ENCODE measurements around the gene U2SURP. TPM values are rescaled to one million over a fixed set of nuclear protein-coding genes. Genes with fewer than 3 reads are reported as not detected.

U2SURP gene
- total and polyA plus RNA-seq, 10 of the 15 experiments (the other 5 are each of a cell fraction or from before 2014, with no cell fraction given): 76.3 to 277 (median 150) TPM

DNA sequence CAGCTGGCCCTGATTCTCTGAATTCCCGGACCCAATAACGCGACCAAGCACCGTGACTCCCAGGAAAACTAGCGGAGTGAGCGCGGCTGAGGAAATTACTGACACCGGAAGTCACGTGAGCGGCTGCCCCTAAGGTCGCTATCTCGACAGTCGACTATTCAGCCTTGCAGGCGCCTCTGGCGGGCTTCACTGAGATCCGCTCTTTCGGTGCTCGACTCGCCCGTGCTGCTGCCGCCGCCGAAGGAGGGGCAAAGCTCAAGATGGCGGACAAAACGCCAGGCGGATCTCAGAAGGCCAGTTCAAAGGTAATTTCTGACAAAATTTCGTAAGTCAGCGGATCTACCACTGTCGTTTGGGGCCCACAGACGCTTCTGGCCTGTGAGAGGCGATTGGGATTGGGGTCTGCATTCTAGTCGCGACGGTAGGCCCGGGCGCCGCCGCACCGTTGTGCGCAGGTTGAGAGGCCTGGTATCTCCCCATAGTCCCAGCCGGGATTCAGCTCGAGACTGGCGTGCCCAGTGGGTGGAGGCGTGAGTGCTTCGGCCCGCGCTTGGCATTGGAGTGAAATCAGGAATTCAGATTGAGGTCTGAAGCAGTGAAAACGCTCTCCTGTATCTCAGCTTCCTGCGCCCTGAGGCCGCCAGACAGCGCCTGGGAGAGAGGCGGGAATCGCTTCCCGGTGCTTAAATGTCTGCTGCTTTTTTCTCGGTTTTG lies at the start of gene U2SURP (continued):
- TF ChIP-seq PBX3 (IDR thresholded peaks at IDR 0.05; ENCODE audit: insufficient replicate concordance, low read depth, low read length) (no peak), ZNF687 (IDR thresholded peaks at IDR 0.05) (peak; percentile 35)

DNA sequence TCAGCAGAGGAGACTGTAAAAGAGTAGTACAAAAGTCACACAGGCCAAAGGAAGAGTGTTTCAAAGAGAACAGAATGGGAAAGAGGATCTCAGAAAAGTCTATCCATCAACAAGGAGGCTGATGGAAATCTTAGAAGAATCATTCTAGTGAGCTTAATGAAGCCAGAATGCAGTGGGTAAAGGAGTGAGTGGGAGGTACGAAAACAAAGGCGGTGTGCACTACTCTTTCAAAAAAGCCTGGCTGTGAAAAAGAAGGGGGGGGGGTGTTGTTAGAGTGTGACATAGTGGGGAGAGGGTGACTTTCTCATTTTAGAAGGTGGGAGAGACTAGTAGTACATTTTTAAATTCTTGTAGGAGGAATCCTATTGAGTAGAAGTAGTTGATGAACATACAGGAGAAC lies 49.6 kb upstream of the U2SURP start:
- in situ Hi-C loops (cut with MboI): no loop called here
- SMC1A ChIA-PET (ENCODE audit: uncharacterized antibody, unreplicated experiment): interaction anchor here (1.2 kb wide), 1 partner anchor 110 kb away, joined by 3 read pairs; no protein-coding TSS in a partner anchor
- no peak for TF ChIP-seq CBX3 (IDR thresholded peaks at IDR 0.05; ENCODE audit: borderline replicate concordance, low read depth)
- TF ChIP-seq BACH1 (IDR thresholded peaks at IDR 0.05; ENCODE audit: borderline replicate concordance): no peak
- TF ChIP-seq SREBF2 (IDR thresholded peaks at IDR 0.05; ENCODE audit: low read length): no peak
- TF ChIP-seq ZNF384 (IDR thresholded peaks at IDR 0.05; ENCODE audit: borderline replicate concordance, low read depth, low read length): no peak
- no peak for TF ChIP-seq BRCA1 (IDR thresholded peaks at IDR 0.05; ENCODE audit: low read depth, low read length)
- no peak for TF ChIP-seq BHLHE40 (IDR thresholded peaks at IDR 0.05; ENCODE audit: borderline replicate concordance in 1 of 2, low read depth in 2 of 2, low read length in 1 of 2)
- TF ChIP-seq, protein P1, sequence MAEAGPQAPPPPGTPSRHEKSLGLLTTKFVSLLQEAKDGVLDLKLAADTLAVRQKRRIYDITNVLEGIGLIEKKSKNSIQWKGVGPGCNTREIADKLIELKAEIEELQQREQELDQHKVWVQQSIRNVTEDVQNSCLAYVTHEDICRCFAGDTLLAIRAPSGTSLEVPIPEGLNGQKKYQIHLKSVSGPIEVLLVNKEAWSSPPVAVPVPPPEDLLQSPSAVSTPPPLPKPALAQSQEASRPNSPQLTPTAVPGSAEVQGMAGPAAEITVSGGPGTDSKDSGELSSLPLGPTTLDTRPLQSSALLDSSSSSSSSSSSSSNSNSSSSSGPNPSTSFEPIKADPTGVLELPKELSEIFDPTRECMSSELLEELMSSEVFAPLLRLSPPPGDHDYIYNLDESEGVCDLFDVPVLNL (IDR thresholded peaks at IDR 0.05; ENCODE audit: low read depth, low read length): no peak
- TF ChIP-seq MYC (IDR thresholded peaks at IDR 0.05; ENCODE audit: insufficient read depth, insufficient read length, insufficient replicate concordance, low read length, severe bottlenecking): no peak

More for the DNA sequence above, 49.6 kb upstream of the U2SURP start:
- FAIRE-seq (no peak), DNase-seq (ENCODE audit: low read depth, low spot score) (no peak), ATAC-seq (no peak)
- Histone ChIP-seq H3K4me1 (ENCODE audit: control insufficient read depth, insufficient read depth, low read length) (no peaks in the 10 kb centered on the region; the same call in 1 of the 2 replicates), H3K4me2 (ENCODE audit: control insufficient read depth, insufficient read depth) (no peak overlapping the region), H3K27ac (ENCODE audit: control insufficient read depth, insufficient read depth) (no peak overlapping the region), H4K20me1 (ENCODE audit: control insufficient read depth, insufficient read depth) (no peaks in the 10 kb centered on the region), H3K36me3 (ENCODE audit: control insufficient read depth in 2 of 2, insufficient read depth in 2 of 2, low read length in 1 of 2) (no peaks in the 10 kb centered on the region), H3K4me3 (no peak overlapping the region), H3K79me2 (ENCODE audit: control insufficient read depth, insufficient read depth, low read length) (no peaks in the 10 kb centered on the region), H3K9me3 (replicated peaks; ENCODE audit: control insufficient read depth, insufficient read depth, low read length) (no peaks in the 10 kb centered on the region; the same call in 2 of the 3 replicates), H3K27me3 (replicated peaks in 1 of 2; ENCODE audit: control insufficient read depth in 2 of 2, insufficient read depth in 2 of 2, low read length in 1 of 2) (peaks cover 2 to 4% of the 10 kb centered on the region in 2 experiments; a peak in 3 of 4 replicates), H2AFZ (ENCODE audit: control insufficient read depth, low read depth, low read length) (no peak overlapping the region), H3K9ac (ENCODE audit: control insufficient read depth, insufficient read depth, low read length) (no peak overlapping the region)
- POLR2A ChIA-PET: no interaction called here
- no TSS peak for BruUV-seq (replicated peaks)
- RAD21 ChIA-PET (ENCODE audit: unreplicated experiment): interaction anchor here (0.6 kb wide), 2 partner anchors 20 to 27 kb away, joined by 3 read pairs; no protein-coding TSS in a partner anchor
- intact Hi-C loops (cut with micrococcal nuclease; ENCODE audit: unreplicated experiment): no loop called here
- CTCF ChIA-PET: interaction anchor here (0.7 to 2.5 kb wide), 3 partner anchors 12 to 35 kb away, joined by 3 to 5 read pairs (median 3); no protein-coding TSS in a partner anchor
- 71% methylated on average over 2 of the region's 2 CpGs for WGBS (ENCODE audit: insufficient coverage, insufficient replicate concordance, low lambda C conversion rate, missing lambda C conversion rate)
